K562 treated with DMSO at 1 percent for 24 hours (cell line): ENCODE results near the gene ERV3-1. TPM values are rescaled to one million over a fixed set of nuclear protein-coding genes. Genes with fewer than 3 reads are reported as not detected.

Source experiments
- total RNA-seq: library from RNA; unstranded; fragments of 300-600 nt; gene quantifications from 2 replicates; pipeline ENCODE4 v1.2.3, GENCODE V29; 2022; ENCODE audit warnings: low read depth; ENCODE audit not compliant: insufficient read depth

ERV3-1 gene
- total RNA-seq, result 11.9 and 13.7 TPM in 2 replicates

GRCh38 chr7:65006094-65006992 lies at the start of gene ERV3-1:
TSS of gene ERV3-1 (minus strand) at chr7:65006687. CDS start at chr7:64993026, 13,661 bp downstream.

DNA sequence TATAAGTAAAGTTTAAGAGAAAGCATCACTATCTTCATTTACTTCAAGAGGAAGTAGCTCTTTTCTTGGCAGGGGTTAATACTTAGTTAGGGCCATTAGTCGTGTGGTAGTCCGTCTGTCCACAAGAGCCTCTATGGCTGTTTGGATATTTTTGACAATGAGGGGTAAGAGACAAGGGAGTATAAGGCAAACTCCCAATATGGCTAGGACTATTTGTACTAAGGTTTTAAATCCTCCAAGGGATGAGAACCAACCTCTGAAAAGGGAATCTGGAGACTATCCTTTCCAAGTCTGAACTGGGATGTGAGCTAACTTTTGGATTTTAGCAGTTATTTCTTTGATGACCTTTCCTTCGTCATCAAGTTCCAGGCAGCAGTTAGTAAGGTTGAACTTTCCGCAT lies 15.6 kb downstream of the ERV3-1 start, which contains the start of gene ZNF117:
TSS of gene ZNF117 (minus strand) at position 101 of the 400 bp plus-strand sequence.

Other genes with a start within 250 kb of the ERV3-1 start
- gene ZNF138, start 212.3 kb downstream of the ERV3-1 start, total RNA-seq, result 8.3 and 10.0 TPM in 2 replicates
- gene ZNF273, start 103.4 kb downstream of the ERV3-1 start, total RNA-seq, result 4.4 and 4.7 TPM in 2 replicates
- 3.2 and 3.3 TPM in 2 replicates for gene ZNF117, start 15.7 kb downstream of the ERV3-1 start, total RNA-seq